Karpas-422 (cell line): ENCODE results near the gene EDARADD. TPM values are rescaled to one million over a fixed set of nuclear protein-coding genes. Genes with fewer than 3 reads are reported as not detected.
"Not testable (repeated sequence)": the region's sequence is repeated elsewhere in the genome, so short reads cannot be mapped to it uniquely, and the experiment has no call there.

Experiments
- DNase-seq: peaks from one replicate; pipeline ENCODE4 v3.0.0-alpha.2; 2015
- H2AFZ ChIP-seq: fragments of 200-600 bp; sonication (generic); 2 replicates; pipeline ENCODE4 v1.6.1; 2014; ENCODE audit warnings: antibody characterized with exemption, low read length, mixed read lengths
- H3K27ac ChIP-seq: fragments of 200-600 bp; sonication (generic); 2 replicates; pipeline ENCODE4 v1.5.1; 2014; ENCODE audit warnings: mild to moderate bottlenecking, low read length, moderate library complexity
- H3K27me3 ChIP-seq: fragments of 200-600 bp; sonication (generic); 2 replicates; pipeline ENCODE4 v1.6.1; 2014; ENCODE audit warnings: low read length, mixed read lengths
- H3K36me3 ChIP-seq: fragments of 200-600 bp; sonication (generic); 2 replicates; pipeline ENCODE4 v1.6.1; 2014; ENCODE audit warnings: low read length, mixed read lengths; ENCODE audit not compliant: insufficient read depth
- H3K4me1 ChIP-seq: fragments of 200-600 bp; sonication (generic); 2 replicates; pipeline ENCODE4 v1.6.1; 2014; ENCODE audit warnings: mild to moderate bottlenecking, low read length, mixed read lengths
- H3K4me2 ChIP-seq: fragments of 200-600 bp; sonication (generic); 2 replicates; pipeline ENCODE4 v1.6.1; 2014; ENCODE audit warnings: low read length, low read depth, mild to moderate bottlenecking; ENCODE audit not compliant: poor library complexity, severe bottlenecking
- H3K4me3 ChIP-seq: fragments of 200-600 bp; sonication (generic); 2 replicates; pipeline ENCODE4 v1.5.1; 2014; ENCODE audit warnings: mild to moderate bottlenecking, antibody characterized with exemption, low read length, mixed read lengths
- H3K79me2 ChIP-seq: fragments of 200-600 bp; sonication (generic); 2 replicates; pipeline ENCODE4 v1.6.1; 2014; ENCODE audit warnings: mild to moderate bottlenecking, low read length, mixed read lengths
- H3K9ac ChIP-seq: fragments of 200-600 bp; sonication (generic); 2 replicates; pipeline ENCODE4 v1.6.0; 2014; ENCODE audit warnings: low read length
- H3K9me2 ChIP-seq: fragments of 200-600 bp; sonication (generic), shearing (Covaris generic); replicated peaks from 2 replicates; pipeline ENCODE4 v1.6.0; 2014; ENCODE audit warnings: mild to moderate bottlenecking, low read length, moderate library complexity; ENCODE audit not compliant: insufficient read depth
- H3K9me3 ChIP-seq: fragments of 300-700, 200-600 bp; sonication (generic); 2 replicates; pipeline ENCODE4 v1.6.1; 2014; ENCODE audit warnings: low read length, mixed read lengths
- H4K20me1 ChIP-seq: fragments of 200-600 bp; sonication (generic); 2 replicates; pipeline ENCODE4 v1.6.1; 2014; ENCODE audit warnings: mild to moderate bottlenecking, antibody characterized with exemption, low read length, low read depth; ENCODE audit not compliant: insufficient read depth
- total RNA-seq: library from RNA; depleted of rRNA; stranded (reverse); fragments of >200 nt; shearing (Covaris generic); gene quantifications from 2 replicates; pipeline ENCODE4 v1.2.3, GENCODE V29; 2014; ENCODE audit warnings: low replicate concordance

The EDARADD gene
- total RNA-seq, 1 experiment from 2014 or later = not detected

GRCh38 chr1:236458996-236459395 lies 64.9 kb downstream of the EDARADD start:
- no peaks in the 10 kb centered on the region for H3K36me3 ChIP-seq
- H3K4me1 ChIP-seq = no peaks in the 10 kb centered on the region
- H3K9me3 ChIP-seq = no peaks in the 10 kb centered on the region
- H3K9me2 ChIP-seq = no peaks in the 10 kb centered on the region
- H3K27ac ChIP-seq = no peak overlapping the region
- no peak overlapping the region for H2AFZ ChIP-seq
- no peak overlapping the region for H3K4me3 ChIP-seq
- H3K27me3 ChIP-seq = no peaks in the 10 kb centered on the region
- no peak overlapping the region for H3K4me2 ChIP-seq
- no peaks in the 10 kb centered on the region for H3K79me2 ChIP-seq
- H3K9ac ChIP-seq = no peak overlapping the region
- no peaks in the 10 kb centered on the region for H4K20me1 ChIP-seq
- DNase-seq = no peak

- Histone ChIP-seq H3K9me2 (no peaks in the 10 kb centered on the region), H3K79me2 (no peaks in the 10 kb centered on the region), H3K4me1 (no peaks in the 10 kb centered on the region), H3K9me3 (no peaks in the 10 kb centered on the region), H3K27me3 (no peaks in the 10 kb centered on the region), H3K4me3 (no peak overlapping the region), H2AFZ (no peak overlapping the region), H3K9ac (no peak overlapping the region), H3K4me2 (no peak overlapping the region), H3K27ac (no peak overlapping the region), H4K20me1 (no peaks in the 10 kb centered on the region), H3K36me3 (no peaks in the 10 kb centered on the region)
- no peak for DNase-seq
Observed at GRCh38 chr1:236460103-236460502, 66.0 kb downstream of the EDARADD start.

- not testable (repeated sequence) for H3K9ac ChIP-seq, H3K27me3 ChIP-seq, H4K20me1 ChIP-seq, H3K4me3 ChIP-seq, H3K27ac ChIP-seq, DNase-seq, H2AFZ ChIP-seq, H3K36me3 ChIP-seq, H3K79me2 ChIP-seq, H3K9me2 ChIP-seq, H3K4me2 ChIP-seq, H3K9me3 ChIP-seq, H3K4me1 ChIP-seq
Observed at GRCh38 chr1:236464197-236464596, 70.1 kb downstream of the EDARADD start.

- no peaks in the 10 kb centered on the region for H3K9me2 ChIP-seq
- no peaks in the 10 kb centered on the region for H3K36me3 ChIP-seq
- H2AFZ ChIP-seq = no peak overlapping the region
- H3K27ac ChIP-seq = no peak overlapping the region
- H3K79me2 ChIP-seq = no peaks in the 10 kb centered on the region
- H3K4me1 ChIP-seq = peaks cover 6% of the 10 kb centered on the region; the same call in 1 of the 2 replicates
- no peak overlapping the region for H3K9ac ChIP-seq
- no peaks in the 10 kb centered on the region for H3K27me3 ChIP-seq
- H3K9me3 ChIP-seq = no peaks in the 10 kb centered on the region
- H3K4me2 ChIP-seq = no peak overlapping the region
- H4K20me1 ChIP-seq = no peaks in the 10 kb centered on the region
- DNase-seq = no peak
- H3K4me3 ChIP-seq = no peak overlapping the region
Observed at GRCh38 chr1:236465231-236465958, 71.3 kb downstream of the EDARADD start.

- H3K9me3 ChIP-seq = no peaks in the 10 kb centered on the region
- no peak overlapping the region for H2AFZ ChIP-seq
- H3K4me1 ChIP-seq = peaks cover 6% of the 10 kb centered on the region; the same call in 1 of the 2 replicates
- no peak overlapping the region for H3K4me3 ChIP-seq
- H3K27me3 ChIP-seq = no peaks in the 10 kb centered on the region
- no peaks in the 10 kb centered on the region for H3K9me2 ChIP-seq
- peak; percentile 56 for DNase-seq
- no peak overlapping the region for H3K27ac ChIP-seq
- H3K4me2 ChIP-seq = no peak overlapping the region
- no peaks in the 10 kb centered on the region for H3K36me3 ChIP-seq
- H3K9ac ChIP-seq = no peak overlapping the region
- H3K79me2 ChIP-seq = no peaks in the 10 kb centered on the region
- no peaks in the 10 kb centered on the region for H4K20me1 ChIP-seq
Observed at GRCh38 chr1:236465959-236466303, 71.8 kb downstream of the EDARADD start.

GRCh38 chr1:236467327-236467641 lies 73.2 kb downstream of the EDARADD start:
- H3K27me3 ChIP-seq = no peaks in the 10 kb centered on the region
- no peak overlapping the region for H3K4me2 ChIP-seq
- no peaks in the 10 kb centered on the region for H3K9me3 ChIP-seq
- H3K36me3 ChIP-seq = no peaks in the 10 kb centered on the region
- no peak overlapping the region for H3K9ac ChIP-seq
- peaks cover 6% of the 10 kb centered on the region; the same call in 1 of the 2 replicates for H3K4me1 ChIP-seq
- H4K20me1 ChIP-seq = no peaks in the 10 kb centered on the region
- no peaks in the 10 kb centered on the region for H3K79me2 ChIP-seq
- H3K4me3 ChIP-seq = no peak overlapping the region
- H3K27ac ChIP-seq = no peak overlapping the region
- H2AFZ ChIP-seq = no peak overlapping the region
- no peak for DNase-seq
- H3K9me2 ChIP-seq = no peaks in the 10 kb centered on the region

- no peak for DNase-seq
- Histone ChIP-seq H3K4me1 (peaks cover 6% of the 10 kb centered on the region; the same call in 1 of the 2 replicates), H3K27me3 (no peaks in the 10 kb centered on the region), H3K79me2 (no peaks in the 10 kb centered on the region), H3K9me3 (no peaks in the 10 kb centered on the region), H3K4me3 (no peak overlapping the region), H3K36me3 (no peaks in the 10 kb centered on the region), H3K27ac (no peak overlapping the region), H2AFZ (no peak overlapping the region), H4K20me1 (no peaks in the 10 kb centered on the region), H3K9ac (no peak overlapping the region), H3K9me2 (no peaks in the 10 kb centered on the region), H3K4me2 (no peak overlapping the region)
Observed at GRCh38 chr1:236468625-236469024, 74.5 kb downstream of the EDARADD start.

- H3K9ac ChIP-seq = no peak overlapping the region
- H3K79me2 ChIP-seq = no peaks in the 10 kb centered on the region
- no peak overlapping the region for H3K4me3 ChIP-seq
- no peak overlapping the region for H2AFZ ChIP-seq
- H3K27ac ChIP-seq = no peak overlapping the region
- H3K27me3 ChIP-seq = no peaks in the 10 kb centered on the region
- H3K9me3 ChIP-seq = no peaks in the 10 kb centered on the region
- H3K36me3 ChIP-seq = no peaks in the 10 kb centered on the region
- no peaks in the 10 kb centered on the region for H4K20me1 ChIP-seq
- no peak overlapping the region for H3K4me2 ChIP-seq
- H3K4me1 ChIP-seq = peaks cover 6% of the 10 kb centered on the region; the same call in 1 of the 2 replicates
- H3K9me2 ChIP-seq = no peaks in the 10 kb centered on the region
- no peak for DNase-seq
Observed at GRCh38 chr1:236469466-236469865, 75.4 kb downstream of the EDARADD start.
